Left lung (tissue), 10 donors: ENCODE data around the gene EDIL3. TPM values are rescaled to one million over a fixed set of nuclear protein-coding genes. Genes with fewer than 3 reads are reported as not detected.
"Not testable (repeated sequence)": the region's sequence is repeated elsewhere in the genome, so short reads cannot be mapped to it uniquely, and the experiment has no call there.

Experiments
- ATAC-seq: fragments of 200-7000 bp; cut with Tn5 transposase; one replicate; pipeline ENCODE4 v1.9.1; 2020; ENCODE audit warnings: moderate library complexity
- DNase-seq, 4 donors: peaks; one replicate each; pipeline ENCODE4 v3.0.0-alpha.2; 2013 to 2020
- H3K27ac ChIP-seq, 2 donors: fragments of 200-600 bp; sonication (generic) in 1 of 2; one replicate each; pipeline versions ENCODE4 v1.5.0 to v1.8.0; 2020 to 2021
- H3K27me3 ChIP-seq, 2 donors: fragments of 200-600 bp; sonication (generic) in 1 of 2; one replicate each; pipeline versions ENCODE4 v1.5.0 to v1.8.0; 2020 to 2021
- H3K36me3 ChIP-seq, 2 donors: fragments of 200-600 bp; sonication (generic) in 1 of 2; one replicate each; pipeline versions ENCODE4 v1.5.0 to v1.8.0; 2020 to 2021
- H3K4me1 ChIP-seq, 2 donors: fragments of 200-600 bp; one replicate each; pipeline ENCODE4 v1.8.0; 2021
- H3K4me3 ChIP-seq, 2 donors: fragments of 200-600 bp; sonication (generic) in 1 of 2; one replicate each; pipeline versions ENCODE4 v1.5.0 to v1.8.0; 2020 to 2021; ENCODE audit warnings: mild to moderate bottlenecking in 1 of 2
- H3K9me3 ChIP-seq, 2 donors: fragments of 200-600 bp; sonication (generic) in 1 of 2; one replicate each; pipeline versions ENCODE4 v1.5.0 to v1.8.0; 2020 to 2021
- intact Hi-C, 2 donors: fragments of 100-400 bp; cut with DNase I; formaldehyde crosslinking; loops; one replicate each; pipeline versions ENCODE4 v1.11.2 to v1.14.2; 2022
- polyA plus RNA-seq, 6 donors: library from polyadenylated mRNA; unstranded; fragments of 120-200 nt; gene quantifications; one replicate each; pipeline ENCODE4 v1.2.1, GENCODE V29; 2013; ENCODE audit not compliant: insufficient read length in 6 of 6
- total RNA-seq, 2 donors: library from RNA; stranded (reverse); fragmentation: NEBNext Ultra II Directional; extraction: Animal tissue kit (Norgen Biotek cat#: 25700); gene quantifications; one replicate each; pipeline ENCODE4 v1.2.1, GENCODE V29; 2021
- TF ChIP-seq, protein P1 (sequence below), 2 donors: fragments of 200-600 bp; sonication (generic) in 1 of 2; IDR thresholded peaks; one replicate each; pipeline versions ENCODE4 v1.5.0 to v1.8.0; 2021; ENCODE audit warnings: antibody characterized with exemption in 2 of 2
- donor health status: DM: no; HTN: yes; CAD: no.
- donor health status: DM: no; HTN: no; CAD: no.

Gene EDIL3
- total and polyA plus RNA-seq, 8 donors: 20.6 to 59.9 (median 42.3) TPM

- TF ChIP-seq, protein P1, sequence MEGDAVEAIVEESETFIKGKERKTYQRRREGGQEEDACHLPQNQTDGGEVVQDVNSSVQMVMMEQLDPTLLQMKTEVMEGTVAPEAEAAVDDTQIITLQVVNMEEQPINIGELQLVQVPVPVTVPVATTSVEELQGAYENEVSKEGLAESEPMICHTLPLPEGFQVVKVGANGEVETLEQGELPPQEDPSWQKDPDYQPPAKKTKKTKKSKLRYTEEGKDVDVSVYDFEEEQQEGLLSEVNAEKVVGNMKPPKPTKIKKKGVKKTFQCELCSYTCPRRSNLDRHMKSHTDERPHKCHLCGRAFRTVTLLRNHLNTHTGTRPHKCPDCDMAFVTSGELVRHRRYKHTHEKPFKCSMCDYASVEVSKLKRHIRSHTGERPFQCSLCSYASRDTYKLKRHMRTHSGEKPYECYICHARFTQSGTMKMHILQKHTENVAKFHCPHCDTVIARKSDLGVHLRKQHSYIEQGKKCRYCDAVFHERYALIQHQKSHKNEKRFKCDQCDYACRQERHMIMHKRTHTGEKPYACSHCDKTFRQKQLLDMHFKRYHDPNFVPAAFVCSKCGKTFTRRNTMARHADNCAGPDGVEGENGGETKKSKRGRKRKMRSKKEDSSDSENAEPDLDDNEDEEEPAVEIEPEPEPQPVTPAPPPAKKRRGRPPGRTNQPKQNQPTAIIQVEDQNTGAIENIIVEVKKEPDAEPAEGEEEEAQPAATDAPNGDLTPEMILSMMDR (IDR thresholded peaks at IDR 0.05): no peak
- Histone ChIP-seq H3K36me3 (no peaks in the 10 kb centered on the region), H3K27me3 (no peaks in the 10 kb centered on the region), H3K4me3 (no peak overlapping the region), H3K4me1 (no peaks in the 10 kb centered on the region), H3K9me3 (peaks cover 0 to 2% of the 10 kb centered on the region in 2 donors), H3K27ac (no peak overlapping the region)
- ATAC-seq (no peak), DNase-seq (no peak)
- intact Hi-C loops: no loop called here
Measured at GRCh38 chr5:84162695-84163094, 222.0 kb downstream of the EDIL3 start.

- H3K9me3 ChIP-seq, H3K27ac ChIP-seq, H3K27me3 ChIP-seq, H3K4me3 ChIP-seq, intact Hi-C loops, H3K36me3 ChIP-seq, ATAC-seq, H3K4me1 ChIP-seq, DNase-seq: not testable (repeated sequence)
Measured at GRCh38 chr5:84160650-84161049, 224.0 kb downstream of the EDIL3 start.

- TF ChIP-seq, protein P1 (IDR thresholded peaks at IDR 0.05): no peak
- H3K9me3 ChIP-seq: no peaks in the 10 kb centered on the region
- ATAC-seq (no peak), DNase-seq (no peak)
- H3K4me1 ChIP-seq: no peaks in the 10 kb centered on the region
- H3K27me3 ChIP-seq: no peaks in the 10 kb centered on the region
- intact Hi-C loops: no loop called here
- H3K27ac ChIP-seq: no peak overlapping the region
- no peaks in the 10 kb centered on the region for H3K36me3 ChIP-seq
- H3K4me3 ChIP-seq: no peak overlapping the region
Measured at GRCh38 chr5:84149094-84149493, 235.6 kb downstream of the EDIL3 start.

DNA sequence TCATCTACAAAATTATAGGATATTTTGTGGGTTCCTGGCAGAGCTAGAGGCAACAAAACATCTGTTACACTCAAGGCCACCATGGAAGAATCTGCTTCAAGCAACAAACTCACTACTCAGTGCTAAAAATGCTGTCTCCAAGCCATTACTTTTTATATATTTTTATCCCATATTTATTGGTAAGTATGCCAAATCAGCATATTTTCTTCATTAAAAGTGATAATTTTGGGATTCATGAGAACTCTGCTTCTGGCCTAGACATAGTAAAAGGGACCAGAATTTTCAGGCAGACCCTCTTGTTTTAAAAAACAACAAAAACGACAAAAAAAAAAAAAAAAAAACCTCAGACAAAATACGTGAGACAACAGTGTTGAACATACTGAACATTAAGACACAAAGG is 236.0 kb downstream of the EDIL3 start:
- Histone ChIP-seq H3K27ac (no peak overlapping the region), H3K4me1 (no peaks in the 10 kb centered on the region), H3K36me3 (no peaks in the 10 kb centered on the region), H3K4me3 (no peak overlapping the region), H3K9me3 (no peaks in the 10 kb centered on the region), H3K27me3 (no peaks in the 10 kb centered on the region)
- ATAC-seq (no peak), DNase-seq (no peak)
- TF ChIP-seq, protein P1 (IDR thresholded peaks at IDR 0.05): no peak
- intact Hi-C loops: no loop called here

- H3K4me3 ChIP-seq: no peak overlapping the region
- intact Hi-C loops: no loop called here
- H3K27ac ChIP-seq: no peak overlapping the region
- H3K36me3 ChIP-seq: no peaks in the 10 kb centered on the region
- no peaks in the 10 kb centered on the region for H3K9me3 ChIP-seq
- H3K4me1 ChIP-seq: no peaks in the 10 kb centered on the region
- TF ChIP-seq, protein P1 (IDR thresholded peaks at IDR 0.05): no peak
- ATAC-seq (no peak), DNase-seq (no peak)
- H3K27me3 ChIP-seq: no peaks in the 10 kb centered on the region
Measured at GRCh38 chr5:84137541-84137940, 247.1 kb downstream of the EDIL3 start.

- H3K36me3 ChIP-seq: no peaks in the 10 kb centered on the region
- no peaks in the 10 kb centered on the region for H3K9me3 ChIP-seq
Measured at GRCh38 chr5:84131372-84131771, 253.3 kb downstream of the EDIL3 start.

More at GRCh38 chr5:84131372-84131771, 253.3 kb downstream of the EDIL3 start:
- ATAC-seq (peak; percentile 55), DNase-seq (no peak)
- intact Hi-C loops: no loop called here
- H3K4me3 ChIP-seq: no peak overlapping the region
- no peaks in the 10 kb centered on the region for H3K4me1 ChIP-seq
- no peaks in the 10 kb centered on the region for H3K27me3 ChIP-seq
- H3K27ac ChIP-seq: no peak overlapping the region
- TF ChIP-seq, protein P1 (IDR thresholded peaks at IDR 0.05): no peak
